ENCODE results near the gene ANKLE2.

ANKLE2 gene

GRCh38 chr12:132715874-132716273 lies 45.8 kb downstream of the ANKLE2 start:
- no peak overlapping the region for H3K4me3 ChIP-seq
- no peak overlapping the region for H3K27ac ChIP-seq
- H3K36me3 ChIP-seq = peaks cover 78% of the 10 kb centered on the region
- no peak overlapping the region for H3K9ac ChIP-seq
- H3K9me3 ChIP-seq = no peaks in the 10 kb centered on the region
- H3K4me2 ChIP-seq = no peak overlapping the region
- H3K27me3 ChIP-seq = no peaks in the 10 kb centered on the region
- no peak for TF ChIP-seq Cebpa-rat (IDR thresholded peaks at IDR 0.05)
- peaks cover 97% of the 10 kb centered on the region for H4K20me1 ChIP-seq
- peaks cover 54% of the 10 kb centered on the region for H3K4me1 ChIP-seq

- Histone ChIP-seq H3K4me2 (no peak overlapping the region), H3K9ac (no peak overlapping the region)
- TF ChIP-seq Cebpa-rat (IDR thresholded peaks at IDR 0.05) = no peak
Measured at GRCh38 chr12:132713123-132713522, 48.5 kb downstream of the ANKLE2 start.

GRCh38 chr12:132711080-132711843 lies 50.4 kb downstream of the ANKLE2 start:
- no peak for TF ChIP-seq Cebpa-rat (IDR thresholded peaks at IDR 0.05)
- H3K9ac ChIP-seq = peak overlapping the region; percentile 98
- H3K36me3 ChIP-seq = peaks cover 44% of the 10 kb centered on the region
- H3K27ac ChIP-seq = peak overlapping the region; percentile 93
- H3K9me3 ChIP-seq = no peaks in the 10 kb centered on the region
- peaks cover 54% of the 10 kb centered on the region for H4K20me1 ChIP-seq
- peak overlapping the region; percentile 99 for H3K4me3 ChIP-seq
- peaks cover 43% of the 10 kb centered on the region for H3K4me1 ChIP-seq
- peak overlapping the region; percentile 92 for H3K4me2 ChIP-seq
- no peaks in the 10 kb centered on the region for H3K27me3 ChIP-seq

More at GRCh38 chr12:132713123-132713522, 48.5 kb downstream of the ANKLE2 start:
- Histone ChIP-seq H4K20me1 (peaks cover 73% of the 10 kb centered on the region), H3K27me3 (no peaks in the 10 kb centered on the region), H3K4me3 (no peak overlapping the region), H3K27ac (no peak overlapping the region), H3K9me3 (no peaks in the 10 kb centered on the region), H3K4me1 (peaks cover 62% of the 10 kb centered on the region), H3K36me3 (peaks cover 54% of the 10 kb centered on the region)

GRCh38 chr12:132710405-132711079 lies 51.1 kb downstream of the ANKLE2 start, which contains the start of gene PGAM5:
TSS of gene PGAM5 (plus strand) at chr12:132710842. CDS start at chr12:132710877, 35 bp downstream.
- H3K27me3 ChIP-seq = no peaks in the 10 kb centered on the region
- H3K9me3 ChIP-seq = no peaks in the 10 kb centered on the region
- peaks cover 47% of the 10 kb centered on the region for H4K20me1 ChIP-seq
- no peak for TF ChIP-seq Cebpa-rat (IDR thresholded peaks at IDR 0.05)
- H3K4me1 ChIP-seq = peaks cover 42% of the 10 kb centered on the region
- H3K27ac ChIP-seq = peak within 1 kb of the TSS; percentile 93
- peak within 1 kb of the TSS; percentile 99 for H3K4me3 ChIP-seq
- H3K4me2 ChIP-seq = peak within 1 kb of the TSS; percentile 92
- peaks cover 38% of the 10 kb centered on the region for H3K36me3 ChIP-seq
- peak within 1 kb of the TSS; percentile 98 for H3K9ac ChIP-seq

GRCh38 chr12:132710043-132710404 lies 51.6 kb downstream of the ANKLE2 start:
- Histone ChIP-seq H4K20me1 (peaks cover 42% of the 10 kb centered on the region), H3K4me1 (peaks cover 42% of the 10 kb centered on the region), H3K9me3 (no peaks in the 10 kb centered on the region), H3K9ac (peak overlapping the region; percentile 98), H3K4me2 (peak overlapping the region; percentile 92), H3K4me3 (peak overlapping the region; percentile 99), H3K27ac (peak overlapping the region; percentile 93), H3K27me3 (no peaks in the 10 kb centered on the region), H3K36me3 (peaks cover 38% of the 10 kb centered on the region)
- TF ChIP-seq Cebpa-rat (IDR thresholded peaks at IDR 0.05) = no peak

- H3K4me1 ChIP-seq = peaks cover 27% of the 10 kb centered on the region
- H3K9ac ChIP-seq = no peak overlapping the region
- no peak overlapping the region for H3K27ac ChIP-seq
- H3K36me3 ChIP-seq = peaks cover 38% of the 10 kb centered on the region
- H3K4me3 ChIP-seq = no peak overlapping the region
- H3K4me2 ChIP-seq = no peak overlapping the region
- no peaks in the 10 kb centered on the region for H3K9me3 ChIP-seq
- TF ChIP-seq Cebpa-rat (IDR thresholded peaks at IDR 0.05) = no peak
- no peaks in the 10 kb centered on the region for H3K27me3 ChIP-seq
- peaks cover 23% of the 10 kb centered on the region for H4K20me1 ChIP-seq
Measured at GRCh38 chr12:132708150-132708549, 53.5 kb downstream of the ANKLE2 start.

- no peak overlapping the region for H3K9ac ChIP-seq
- no peaks in the 10 kb centered on the region for H3K27me3 ChIP-seq
- no peaks in the 10 kb centered on the region for H3K9me3 ChIP-seq
- peaks cover 41% of the 10 kb centered on the region for H3K36me3 ChIP-seq
- peaks cover 21% of the 10 kb centered on the region for H4K20me1 ChIP-seq
- H3K4me1 ChIP-seq = peaks cover 18% of the 10 kb centered on the region
- no peak overlapping the region for H3K27ac ChIP-seq
- no peak overlapping the region for H3K4me3 ChIP-seq
- TF ChIP-seq Cebpa-rat (IDR thresholded peaks at IDR 0.05) = no peak
- no peak overlapping the region for H3K4me2 ChIP-seq
Measured at GRCh38 chr12:132707241-132707640, 54.4 kb downstream of the ANKLE2 start.

GRCh38 chr12:132703641-132704040 lies 58.0 kb downstream of the ANKLE2 start:
- 0 out of 2 replicates have a peak, but pooled peaks cover 9% of the 10 kb centered on the region for H4K20me1 ChIP-seq
- peaks cover 74% of the 10 kb centered on the region for H3K36me3 ChIP-seq
- no peaks in the 10 kb centered on the region for H3K27me3 ChIP-seq
- no peaks in the 10 kb centered on the region for H3K9me3 ChIP-seq
- TF ChIP-seq Cebpa-rat (IDR thresholded peaks at IDR 0.05) = no peak
- no peak overlapping the region for H3K27ac ChIP-seq
- no peak overlapping the region for H3K4me3 ChIP-seq
- H3K4me1 ChIP-seq = peaks cover 18% of the 10 kb centered on the region
- no peak overlapping the region for H3K9ac ChIP-seq
- no peak overlapping the region for H3K4me2 ChIP-seq

GRCh38 chr12:132702640-132703039 lies 59.0 kb downstream of the ANKLE2 start:
- Histone ChIP-seq H3K4me2 (no peak overlapping the region), H3K4me1 (peaks cover 18% of the 10 kb centered on the region), H3K9me3 (no peaks in the 10 kb centered on the region), H3K4me3 (no peak overlapping the region), H3K9ac (no peak overlapping the region), H3K36me3 (peaks cover 84% of the 10 kb centered on the region), H3K27me3 (no peaks in the 10 kb centered on the region), H4K20me1 (0 out of 2 replicates have a peak, but pooled peaks cover 9% of the 10 kb centered on the region), H3K27ac (no peak overlapping the region)
- TF ChIP-seq Cebpa-rat (IDR thresholded peaks at IDR 0.05) = no peak
